Natural killer cell (primary cell): ENCODE data around the gene SORL1. TPM values are rescaled to one million over a fixed set of nuclear protein-coding genes. Genes with fewer than 3 reads are reported as not detected.

Source experiments
- ATAC-seq, 3 donors: fragments of 150-1000 bp in 2 of 3; fragments of 200-7000 bp in 1 of 3; cut with Tn5 transposase; 1 replicate in 1 of 3; 2 replicates in 2 of 3; pipeline ENCODE4 v1.10.0; 2021; ENCODE audit warnings: mild to moderate bottlenecking in 2 of 3, moderate library complexity in 2 of 3
- DNase-seq, 2 donors: peaks; one replicate each; pipeline versions ENCODE4 v3.0.0 to v3.0.0-alpha.2; 2013 to 2021; ENCODE audit warnings: mixed read lengths in 1 of 2
- H3K27ac ChIP-seq: one replicate; pipeline ENCODE4 v1.5.1; 2013; ENCODE audit warnings: mild to moderate bottlenecking, low read length
- H3K27me3 ChIP-seq: one replicate; pipeline ENCODE4 v1.6.1; 2013; ENCODE audit warnings: low read length; ENCODE audit not compliant: control insufficient read depth, insufficient read depth
- H3K36me3 ChIP-seq: one replicate; pipeline ENCODE4 v1.6.1; 2013; ENCODE audit warnings: low read length; ENCODE audit not compliant: control insufficient read depth, insufficient read depth
- H3K4me1 ChIP-seq: one replicate; pipeline ENCODE4 v1.6.1; 2013; ENCODE audit warnings: low read length; ENCODE audit not compliant: control insufficient read depth, insufficient read depth
- H3K4me3 ChIP-seq: one replicate; pipeline ENCODE4 v1.5.1; 2013; ENCODE audit warnings: low read length
- H3K9me3 ChIP-seq: one replicate; pipeline ENCODE4 v1.6.1; 2013; ENCODE audit warnings: low read length; ENCODE audit not compliant: control insufficient read depth, insufficient read depth
- H3K27ac Mint-ChIP-seq, 2 donors: one replicate each; pipeline ENCODE4 v1.8.0; 2022; ENCODE audit warnings: mild to moderate bottlenecking in 2 of 2, mixed read lengths in 2 of 2, moderate library complexity in 1 of 2
- H3K27me3 Mint-ChIP-seq, 2 donors: one replicate each; pipeline ENCODE4 v1.8.0; 2022; ENCODE audit warnings: low read depth in 2 of 2, mixed read lengths in 2 of 2
- H3K36me3 Mint-ChIP-seq: one replicate; pipeline ENCODE4 v1.8.0; 2022; ENCODE audit warnings: mixed read lengths
- H3K4me1 Mint-ChIP-seq, 2 donors: one replicate each; pipeline ENCODE4 v1.8.0; 2022; ENCODE audit warnings: mixed read lengths in 2 of 2
- H3K4me3 Mint-ChIP-seq: one replicate; pipeline ENCODE4 v1.8.0; 2022; ENCODE audit warnings: mild to moderate bottlenecking, moderate library complexity, mixed read lengths
- H3K9me3 Mint-ChIP-seq, 2 donors: one replicate each; pipeline ENCODE4 v1.8.0; 2022; ENCODE audit warnings: mixed read lengths in 2 of 2
- CTCF ChIP-seq: fragments of 200-600 bp; IDR thresholded peaks from one replicate; pipeline ENCODE4 v1.8.0; 2022; ENCODE audit warnings: antibody characterized with exemption
- WGBS: methylation state at CpG from one replicate; pipeline ENCODE4 v1.1.7; 2013; ENCODE audit warnings: missing lambda C conversion rate; ENCODE audit not compliant: insufficient coverage; 5-methylcytosine and 5-hydroxymethylcytosine counted together
- intact Hi-C: fragments of 100-400 bp; cut with micrococcal nuclease; formaldehyde crosslinking; loops from one replicate; pipeline ENCODE4 v1.14.2; 2022
- total RNA-seq, 4 donors: library from RNA; stranded (reverse); fragments of 120-200 nt in 1 of 4; gene quantifications; one replicate each; pipeline versions ENCODE4 v1.2.3 to v1.2.4, GENCODE V29; 2013 to 2022

SORL1 gene
- total RNA-seq, 3 donors from 2014 or later (not counting 1 experiment from before 2014, with no cell fraction given): 386 to 519 (median 456) TPM

- intact Hi-C loops: no loop called here
- Mint-ChIP-seq H3K9me3 (peaks cover 3 to 7% of the 10 kb centered on the region in 2 donors), H3K4me3 (no peak overlapping the region), H3K27ac (peak overlapping the region; percentile 38 to 54), H3K36me3 (peaks cover 30% of the 10 kb centered on the region), H3K4me1 (peaks cover 43 to 53% of the 10 kb centered on the region in 2 donors), H3K27me3 (no peaks in the 10 kb centered on the region)
- Histone ChIP-seq H3K36me3 (peaks cover 67% of the 10 kb centered on the region), H3K27me3 (no peaks in the 10 kb centered on the region), H3K9me3 (peaks cover 4% of the 10 kb centered on the region), H3K27ac (no peak overlapping the region), H3K4me1 (peaks cover 12% of the 10 kb centered on the region), H3K4me3 (no peak overlapping the region)
- no peak for TF ChIP-seq CTCF
- ATAC-seq (no peak), DNase-seq (no peak)
Measured at GRCh38 chr11:121525376-121525775, 73.3 kb downstream of the SORL1 start.

GRCh38 chr11:121530257-121530656 lies 78.1 kb downstream of the SORL1 start:
- Mint-ChIP-seq H3K4me3 (no peak overlapping the region), H3K27me3 (no peaks in the 10 kb centered on the region), H3K27ac (peak overlapping the region; percentile 17 to 84), H3K4me1 (peaks cover 58 to 69% of the 10 kb centered on the region in 2 donors), H3K9me3 (peaks cover 4 to 10% of the 10 kb centered on the region in 2 donors), H3K36me3 (peaks cover 39% of the 10 kb centered on the region)
- no peak for TF ChIP-seq CTCF
- peaks cover 61% of the 10 kb centered on the region for H3K36me3 ChIP-seq
- no peaks in the 10 kb centered on the region for H3K27me3 ChIP-seq
- intact Hi-C loops: no loop called here
- DNase-seq (no peak), ATAC-seq (no peak)
- 100% methylated on average over 1 of the region's 2 CpGs for WGBS
- H3K4me1 ChIP-seq: peaks cover 12% of the 10 kb centered on the region
- no peak overlapping the region for H3K27ac ChIP-seq
- H3K4me3 ChIP-seq: no peak overlapping the region
- peaks cover 4% of the 10 kb centered on the region for H3K9me3 ChIP-seq

- Histone ChIP-seq H3K36me3 (peaks cover 66% of the 10 kb centered on the region), H3K27ac (peak overlapping the region; percentile 34), H3K4me3 (no peak overlapping the region), H3K27me3 (no peaks in the 10 kb centered on the region), H3K4me1 (peaks cover 20% of the 10 kb centered on the region), H3K9me3 (no peaks in the 10 kb centered on the region)
- ATAC-seq: peak in 2 of 3 donors; percentile 24 to 35
- TF ChIP-seq CTCF: no peak
- peaks cover 36% of the 10 kb centered on the region for H3K36me3 Mint-ChIP-seq
- H3K4me3 Mint-ChIP-seq: peak overlapping the region; percentile 60
- H3K27me3 Mint-ChIP-seq: no peaks in the 10 kb centered on the region
- DNase-seq: no peak
- 29% methylated on average over 3 of the region's 3 CpGs for WGBS
- peaks cover 4 to 10% of the 10 kb centered on the region in 2 donors for H3K9me3 Mint-ChIP-seq
- intact Hi-C loops: no loop called here
- peaks cover 56 to 76% of the 10 kb centered on the region in 2 donors for H3K4me1 Mint-ChIP-seq
- H3K27ac Mint-ChIP-seq: peak overlapping the region; percentile 85 to 88
Measured at GRCh38 chr11:121533601-121534000, 81.5 kb downstream of the SORL1 start.
